Astrocyte (in vitro differentiated cells and primary cell): ENCODE results near the gene POU6F2.

Experiments
- CTCF ChIP-seq: IDR thresholded peaks from 2 replicates; pipeline ENCODE4 v1.5.1; 2011; ENCODE audit warnings: low read depth, mild to moderate bottlenecking, inconsistent platforms, low read length, moderate library complexity; ENCODE audit not compliant: insufficient read depth
- EZH2 ChIP-seq: IDR thresholded peaks from 2 replicates; pipeline ENCODE4 v1.6.1; 2012; ENCODE audit warnings: mild to moderate bottlenecking, low read length, inconsistent platforms; ENCODE audit not compliant: insufficient read depth

GRCh38 chr7:39504963-39505362 lies 527.3 kb downstream of the POU6F2 start:
- TF ChIP-seq CTCF (no peak), EZH2 (no peak)
